Fibroblast of lung (primary cell): ENCODE data around the gene ADCY4. TPM values are rescaled to one million over a fixed set of nuclear protein-coding genes. Genes with fewer than 3 reads are reported as not detected.

ENCODE experiments used
- DNase-seq, 2 donors: peaks; one replicate each; pipeline versions ENCODE4 v3.0.0 to v3.0.0-alpha.2; 2010; ENCODE audit warnings: low read depth in 2 of 2
- H2AFZ ChIP-seq: 2 replicates; pipeline ENCODE4 v1.5.1; 2012; ENCODE audit warnings: low read length, control low read depth, inconsistent platforms
- H3K27ac ChIP-seq: 2 replicates; pipeline ENCODE4 v1.5.1; 2011; ENCODE audit warnings: low read length, control low read depth; ENCODE audit not compliant: insufficient read depth
- H3K27me3 ChIP-seq: 2 replicates; pipeline ENCODE4 v1.5.1; 2011; ENCODE audit warnings: mild to moderate bottlenecking, low read length; ENCODE audit not compliant: control insufficient read depth, insufficient read depth
- H3K36me3 ChIP-seq: 2 replicates; pipeline ENCODE4 v1.5.1; 2011; ENCODE audit warnings: low read length; ENCODE audit not compliant: control insufficient read depth, insufficient read depth
- H3K4me1 ChIP-seq: 2 replicates; pipeline ENCODE4 v1.5.1; 2011; ENCODE audit warnings: low read length; ENCODE audit not compliant: control insufficient read depth, insufficient read depth; ENCODE audit errors: extremely low read depth
- H3K4me2 ChIP-seq: 2 replicates; pipeline ENCODE4 v1.5.1; 2011; ENCODE audit warnings: low read length, control low read depth; ENCODE audit not compliant: insufficient read depth; ENCODE audit errors: extremely low read depth
- H3K4me3 ChIP-seq, 4 experiments: fragments of 200-600 bp in 1 of 4; sonication (generic) in 1 of 4; replicated peaks in 1 of 4; 2 replicates each; pipeline ENCODE4 v1.5.1; 2011 to 2016; ENCODE audit warnings: low read length in 4 of 4, low read depth in 3 of 4, mild to moderate bottlenecking in 3 of 4, control low read depth in 2 of 4, inconsistent platforms in 1 of 4, mixed read lengths in 1 of 4; ENCODE audit not compliant: insufficient read depth in 1 of 4; ENCODE audit errors: control extremely low read depth in 1 of 4
- H3K79me2 ChIP-seq: 2 replicates; pipeline ENCODE4 v1.5.1; 2012; ENCODE audit warnings: mild to moderate bottlenecking, low read length, inconsistent platforms; ENCODE audit not compliant: control insufficient read depth, insufficient read depth
- H3K9ac ChIP-seq: 2 replicates; pipeline ENCODE4 v1.5.1; 2011; ENCODE audit warnings: mild to moderate bottlenecking, low read length, control low read depth; ENCODE audit not compliant: insufficient read depth
- H3K9me3 ChIP-seq: 2 replicates; pipeline ENCODE4 v1.5.1; 2012; ENCODE audit warnings: low read depth, low read length; ENCODE audit not compliant: control insufficient read depth, insufficient read depth
- H4K20me1 ChIP-seq: 2 replicates; pipeline ENCODE4 v1.5.1; 2011; ENCODE audit warnings: low read length; ENCODE audit not compliant: control insufficient read depth, insufficient read depth; ENCODE audit errors: extremely low read depth
- CTCF ChIP-seq, 2 donors: IDR thresholded peaks in 1 of 2; conservative IDR thresholded peaks in 1 of 2; 1 replicate in 1 of 2; 2 replicates in 1 of 2; pipeline ENCODE4 v1.5.1; 2011 to 2012; ENCODE audit warnings: low read length in 2 of 2, control low read depth in 1 of 2, inconsistent platforms in 1 of 2, low read depth in 1 of 2, mild to moderate bottlenecking in 1 of 2
- EZH2 ChIP-seq: IDR thresholded peaks from 2 replicates; pipeline ENCODE4 v1.5.1; 2012; ENCODE audit warnings: low read length, control low read depth, mild to moderate bottlenecking; ENCODE audit errors: missing control alignments
- polyA plus RNA-seq, 2 donors: library from polyadenylated mRNA; depleted of rRNA in 1 of 2; stranded (reverse) in 1 of 2; unstranded in 1 of 2; fragments of >200 nt; gene quantifications; 2 replicates each; pipeline ENCODE4 v1.2.1, GENCODE V29; 2011 to 2012; ENCODE audit warnings: missing spikeins in 1 of 2
- total RNA-seq: library from RNA; depleted of rRNA; stranded (reverse); fragments of >200 nt; gene quantifications from 2 replicates; pipeline ENCODE4 v1.2.1, GENCODE V29; 2014

Gene ADCY4
- total and polyA plus RNA-seq, 2 donors (not counting 1 experiment from before 2014, with no cell fraction given) = 1.4 to 7.4 TPM

GRCh38 chr14:24366721-24367513 lies 32.0 kb upstream of the ADCY4 start:
- Histone ChIP-seq H2AFZ (peak overlapping the region; percentile 56), H3K27ac (peak overlapping the region; percentile 98), H3K4me1 (peaks cover 28% of the 10 kb centered on the region), H3K4me2 (peak overlapping the region; percentile 57), H3K9me3 (no peaks in the 10 kb centered on the region), H4K20me1 (no peaks in the 10 kb centered on the region), H3K4me3 (peak overlapping the region; percentile 49 to 100 (median 58)), H3K9ac (peak overlapping the region; percentile 72), H3K36me3 (peaks cover 4% of the 10 kb centered on the region), H3K27me3 (no peaks in the 10 kb centered on the region), H3K79me2 (peaks cover 9% of the 10 kb centered on the region)
- TF ChIP-seq CTCF (conservative IDR thresholded peaks at IDR 0.05 in 1 of 2, IDR thresholded peaks at IDR 0.05 in 1 of 2; ENCODE audit: low read depth in 1 of 2, low read length in 2 of 2) (no peak), EZH2 (no peak)
- DNase-seq = peak; percentile 90 to 96

GRCh38 chr14:24366413-24366720 lies 31.5 kb upstream of the ADCY4 start:
- Histone ChIP-seq H2AFZ (no peak overlapping the region), H3K27ac (peak overlapping the region; percentile 98), H3K79me2 (peaks cover 9% of the 10 kb centered on the region), H4K20me1 (no peaks in the 10 kb centered on the region), H3K4me3 (peak overlapping the region; percentile 4 to 100 (median 42)), H3K27me3 (no peaks in the 10 kb centered on the region), H3K9me3 (no peaks in the 10 kb centered on the region), H3K9ac (peak overlapping the region; percentile 72), H3K4me1 (peaks cover 27% of the 10 kb centered on the region), H3K36me3 (peaks cover 3% of the 10 kb centered on the region), H3K4me2 (peak overlapping the region; percentile 53)
- TF ChIP-seq EZH2 (no peak), CTCF (conservative IDR thresholded peaks at IDR 0.05 in 1 of 2, IDR thresholded peaks at IDR 0.05 in 1 of 2; ENCODE audit: low read depth in 1 of 2, low read length in 2 of 2) (no peak)
- DNase-seq = no peak

- peak overlapping the region; percentile 53 for H3K4me2 ChIP-seq
- no peaks in the 10 kb centered on the region for H3K9me3 ChIP-seq
- peaks cover 24% of the 10 kb centered on the region for H3K4me1 ChIP-seq
- peak; percentile 89 to 94 for DNase-seq
- no peaks in the 10 kb centered on the region for H4K20me1 ChIP-seq
- TF ChIP-seq CTCF (conservative IDR thresholded peaks at IDR 0.05 in 1 of 2, IDR thresholded peaks at IDR 0.05 in 1 of 2; ENCODE audit: low read depth in 1 of 2, low read length in 2 of 2) (peak; percentile 87 to 94), EZH2 (no peak)
- peak overlapping the region; percentile 4 to 100 (median 22) for H3K4me3 ChIP-seq
- peak overlapping the region; percentile 60 for H2AFZ ChIP-seq
- peak overlapping the region; percentile 98 for H3K27ac ChIP-seq
- H3K9ac ChIP-seq = peak overlapping the region; percentile 72
- peaks cover 2% of the 10 kb centered on the region for H3K36me3 ChIP-seq
- peaks cover 9% of the 10 kb centered on the region for H3K79me2 ChIP-seq
- no peaks in the 10 kb centered on the region for H3K27me3 ChIP-seq
Observed at GRCh38 chr14:24365600-24366412, 30.9 kb upstream of the ADCY4 start.
